GM19455 (cell line): ENCODE measurements around the gene TRERF1.
A peak's percentile ranks its signal among the peaks of the same experiment; 100 is the strongest.
"Not testable (repeated sequence)": the region's sequence is repeated elsewhere in the genome, so short reads cannot be mapped to it uniquely, and the experiment has no call there.

Experiments
- ATAC-seq: cut with Tn5 transposase; IDR thresholded peaks from one replicate; pipeline ENCODE4 v1.9.1; 2021; ENCODE audit not compliant: unreplicated experiment

The TRERF1 gene

GRCh38 chr6:42339991-42340401 is 111.7 kb downstream of the TRERF1 start:
- ATAC-seq: peak; percentile 84

- no peak for ATAC-seq
Measured at GRCh38 chr6:42338744-42339222, 112.9 kb downstream of the TRERF1 start.

GRCh38 chr6:42337985-42338743 is 113.6 kb downstream of the TRERF1 start:
- no peak for ATAC-seq

- ATAC-seq: no peak
Measured at GRCh38 chr6:42336431-42336830, 115.3 kb downstream of the TRERF1 start.

- ATAC-seq: no peak
Measured at GRCh38 chr6:42335896-42336295, 115.8 kb downstream of the TRERF1 start.

GRCh38 chr6:42334870-42335269 is 116.9 kb downstream of the TRERF1 start:
- ATAC-seq: no peak

GRCh38 chr6:42333612-42334011 is 118.1 kb downstream of the TRERF1 start:
- no peak for ATAC-seq

- ATAC-seq: no peak
Measured at GRCh38 chr6:42332916-42333315, 118.8 kb downstream of the TRERF1 start.

- ATAC-seq: no peak
Measured at GRCh38 chr6:42331019-42331418, 120.7 kb downstream of the TRERF1 start.

GRCh38 chr6:42326248-42326647 is 125.5 kb downstream of the TRERF1 start:
- ATAC-seq: no peak

- not testable (repeated sequence) for ATAC-seq
Measured at GRCh38 chr6:42324656-42325324, 126.9 kb downstream of the TRERF1 start.

- ATAC-seq: no peak
Measured at GRCh38 chr6:42322676-42323075, 129.1 kb downstream of the TRERF1 start.

GRCh38 chr6:42321976-42322375 is 129.8 kb downstream of the TRERF1 start:
- no peak for ATAC-seq

GRCh38 chr6:42320762-42321161 is 131.0 kb downstream of the TRERF1 start:
- no peak for ATAC-seq

- no peak for ATAC-seq
Measured at GRCh38 chr6:42318480-42318879, 133.2 kb downstream of the TRERF1 start.

GRCh38 chr6:42316981-42317380 is 134.7 kb downstream of the TRERF1 start:
- no peak for ATAC-seq

- no peak for ATAC-seq
Measured at GRCh38 chr6:42315991-42316970, 135.4 kb downstream of the TRERF1 start.

GRCh38 chr6:42315259-42315990 is 136.3 kb downstream of the TRERF1 start:
- ATAC-seq: no peak

GRCh38 chr6:42314571-42315258 is 137.0 kb downstream of the TRERF1 start:
- no peak for ATAC-seq
